Ascending aorta (tissue), 2 donors: Measurements from ENCODE around the gene FOXRED2. TPM values are rescaled to one million over a fixed set of nuclear protein-coding genes. Genes with fewer than 3 reads are reported as not detected.

ENCODE experiments used
- DNase-seq, 2 donors: peaks; one replicate each; pipeline ENCODE4 v3.0.0-alpha.2; 2019; ENCODE audit warnings: low spot score in 2 of 2
- H3K27ac ChIP-seq, 2 donors: fragments of 200-600 bp; sonication (generic); one replicate each; pipeline ENCODE4 v1.5.1; 2016 to 2017; ENCODE audit warnings: mild to moderate bottlenecking in 1 of 2
- H3K27me3 ChIP-seq: fragments of 200-600 bp; sonication (generic); one replicate; pipeline ENCODE4 v1.5.1; 2017
- H3K36me3 ChIP-seq, 2 donors: fragments of 200-600 bp; sonication (generic); one replicate each; pipeline ENCODE4 v1.5.1; 2016
- H3K4me1 ChIP-seq, 2 donors: fragments of 200-600 bp; sonication (generic); one replicate each; pipeline ENCODE4 v1.5.1; 2016 to 2017; ENCODE audit warnings: mild to moderate bottlenecking in 1 of 2
- H3K4me3 ChIP-seq, 2 donors: fragments of 200-600 bp; sonication (generic); one replicate each; pipeline ENCODE4 v1.5.1; 2016 to 2017; ENCODE audit warnings: mild to moderate bottlenecking in 1 of 2
- H3K9me3 ChIP-seq, 2 donors: fragments of 200-600 bp; sonication (generic); one replicate each; pipeline ENCODE4 v1.5.1; 2016
- CTCF ChIP-seq, 3 experiments: fragments of 200-600 bp in 2 of 3; fragments of 450-650 bp in 1 of 3; sonication (generic) in 2 of 3; IDR thresholded peaks; one replicate each; pipeline ENCODE4 v1.5.1; 2016 to 2019; ENCODE audit warnings: antibody characterized with exemption in 3 of 3, mild to moderate bottlenecking in 1 of 3, moderate library complexity in 1 of 3
- intact Hi-C: fragments of 100-400 bp; cut with DNase I; formaldehyde crosslinking; loops from one replicate; pipeline ENCODE4 v1.15.1; 2023
- total RNA-seq: library from RNA; depleted of rRNA; stranded (reverse); fragments of >200 nt; gene quantifications from one replicate; pipeline ENCODE4 v1.1.0, GENCODE V29; 2016

Gene FOXRED2
- total RNA-seq, 1 donor from 2014 or later, result 25.9 TPM

GRCh38 chr22:36497910-36498665 lies 8.8 kb downstream of the FOXRED2 start:
- Histone ChIP-seq H3K4me3 (no peak overlapping the region), H3K27me3 (no peaks in the 10 kb centered on the region), H3K27ac (no peak overlapping the region), H3K36me3 (peaks cover 7 to 29% of the 10 kb centered on the region in 2 donors), H3K4me1 (no peaks in the 10 kb centered on the region), H3K9me3 (no peaks in the 10 kb centered on the region)
- DNase-seq, result no peak
- no peak for TF ChIP-seq CTCF (IDR thresholded peaks at IDR 0.05)
- intact Hi-C loops, result no loop called here

- Histone ChIP-seq H3K36me3 (peaks cover 9 to 48% of the 10 kb centered on the region in 2 donors), H3K4me3 (no peak overlapping the region), H3K27ac (no peak overlapping the region), H3K9me3 (no peaks in the 10 kb centered on the region), H3K27me3 (no peaks in the 10 kb centered on the region), H3K4me1 (no peaks in the 10 kb centered on the region)
- no peak for TF ChIP-seq CTCF (IDR thresholded peaks at IDR 0.05)
- intact Hi-C loops, result no loop called here
- DNase-seq, result no peak
Observed at GRCh38 chr22:36493690-36494110, 13.1 kb downstream of the FOXRED2 start.

GRCh38 chr22:36492109-36492508 lies 14.7 kb downstream of the FOXRED2 start:
- H3K9me3 ChIP-seq, result no peaks in the 10 kb centered on the region
- intact Hi-C loops, result no loop called here
- peaks cover 2 to 41% of the 10 kb centered on the region in 2 donors for H3K36me3 ChIP-seq
- no peak overlapping the region for H3K4me3 ChIP-seq
- no peaks in the 10 kb centered on the region for H3K27me3 ChIP-seq
- no peak for DNase-seq
- H3K4me1 ChIP-seq, result no peaks in the 10 kb centered on the region
- no peak for TF ChIP-seq CTCF (IDR thresholded peaks at IDR 0.05)
- H3K27ac ChIP-seq, result no peak overlapping the region

GRCh38 chr22:36491155-36491554 lies 15.7 kb downstream of the FOXRED2 start:
- Histone ChIP-seq H3K27ac (no peak overlapping the region), H3K9me3 (no peaks in the 10 kb centered on the region), H3K4me1 (no peaks in the 10 kb centered on the region), H3K36me3 (peaks cover 2 to 33% of the 10 kb centered on the region in 2 donors), H3K4me3 (no peak overlapping the region), H3K27me3 (no peaks in the 10 kb centered on the region)
- no peak for DNase-seq
- no peak for TF ChIP-seq CTCF (IDR thresholded peaks at IDR 0.05)
- intact Hi-C loops, result no loop called here

- Histone ChIP-seq H3K4me3 (no peak overlapping the region), H3K27ac (no peak overlapping the region), H3K4me1 (peaks cover 0 to 3% of the 10 kb centered on the region in 2 donors), H3K9me3 (no peaks in the 10 kb centered on the region), H3K36me3 (peaks cover 2 to 23% of the 10 kb centered on the region in 2 donors), H3K27me3 (no peaks in the 10 kb centered on the region)
- TF ChIP-seq CTCF (IDR thresholded peaks at IDR 0.05), result peak; percentile 50 to 71 (median 66)
- intact Hi-C loops, result loop anchor here (5.0 to 10.0 kb wide), 2 partner anchors 290 to 332 kb away; no protein-coding TSS in a partner anchor
- DNase-seq, result no peak
Observed at GRCh38 chr22:36486619-36487384, 20.0 kb downstream of the FOXRED2 start.
